HG03103 (cell line): Measurements from ENCODE around the gene CASP10.

Experiments
- ATAC-seq: cut with Tn5 transposase; IDR thresholded peaks from one replicate; pipeline ENCODE4 v1.9.1; 2021; ENCODE audit warnings: low read depth; ENCODE audit not compliant: unreplicated experiment

CASP10 gene

DNA sequence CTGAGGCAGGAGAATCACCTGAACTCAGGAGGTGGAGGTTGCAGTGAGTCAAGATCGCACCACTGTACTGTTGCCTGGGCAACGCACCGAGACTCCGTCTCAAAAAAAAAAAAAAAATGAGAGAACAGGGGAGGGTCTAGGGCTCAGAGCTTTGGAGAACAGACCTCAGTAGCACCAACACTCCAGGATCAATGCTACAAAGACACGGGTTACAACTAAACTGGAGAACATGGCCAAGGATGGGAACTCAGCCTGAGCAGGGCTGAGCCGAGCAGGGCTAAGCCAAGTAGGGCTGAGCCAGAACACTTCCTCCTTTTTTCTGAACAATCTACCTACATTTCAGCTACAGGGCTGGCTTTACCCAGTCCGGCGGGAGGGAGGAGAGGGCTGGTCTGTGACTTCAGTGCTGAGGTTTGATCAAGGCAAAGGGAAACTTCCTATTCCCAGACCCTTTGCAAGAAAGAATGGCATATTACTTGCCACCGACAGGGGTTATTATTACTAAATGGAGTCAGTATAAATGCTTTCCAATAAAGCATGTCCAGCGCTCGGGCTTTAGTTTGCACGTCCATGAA is 74.5 kb downstream of the CASP10 start:
- peak; percentile 46 for ATAC-seq

DNA sequence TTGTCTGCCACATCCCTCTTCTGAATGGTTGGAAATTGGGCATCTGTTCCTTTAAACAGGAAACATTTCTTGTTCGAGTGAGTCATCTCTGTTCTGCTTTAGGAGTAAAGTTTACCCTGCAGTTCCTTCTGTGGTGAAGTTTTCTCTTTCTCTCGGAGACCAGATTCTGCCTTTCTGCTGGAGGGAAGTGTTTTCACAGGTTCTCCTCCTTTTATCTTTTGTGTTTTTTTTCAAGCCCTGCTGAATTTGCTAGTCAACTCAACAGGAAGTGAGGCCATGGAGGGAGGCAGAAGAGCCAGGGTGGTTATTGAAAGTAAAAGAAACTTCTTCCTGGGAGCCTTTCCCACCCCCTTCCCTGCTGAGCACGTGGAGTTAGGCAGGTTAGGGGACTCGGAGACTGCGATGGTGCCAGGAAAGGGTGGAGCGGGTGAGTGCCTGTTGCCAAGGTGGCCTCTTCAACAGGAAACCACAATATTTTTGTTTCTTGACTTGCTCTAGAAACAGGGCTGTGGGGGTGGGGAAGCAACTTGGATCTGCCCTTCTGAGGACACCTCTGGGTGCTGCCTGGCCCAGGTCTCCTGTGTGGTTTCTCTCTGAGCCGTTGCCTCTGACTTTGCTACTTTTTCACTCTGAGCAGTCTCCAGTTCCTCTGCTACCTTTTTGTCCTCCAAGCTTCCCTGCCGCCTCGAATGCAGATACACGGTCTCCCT is 75.2 kb downstream of the CASP10 start:
- peak; percentile 50 for ATAC-seq

DNA sequence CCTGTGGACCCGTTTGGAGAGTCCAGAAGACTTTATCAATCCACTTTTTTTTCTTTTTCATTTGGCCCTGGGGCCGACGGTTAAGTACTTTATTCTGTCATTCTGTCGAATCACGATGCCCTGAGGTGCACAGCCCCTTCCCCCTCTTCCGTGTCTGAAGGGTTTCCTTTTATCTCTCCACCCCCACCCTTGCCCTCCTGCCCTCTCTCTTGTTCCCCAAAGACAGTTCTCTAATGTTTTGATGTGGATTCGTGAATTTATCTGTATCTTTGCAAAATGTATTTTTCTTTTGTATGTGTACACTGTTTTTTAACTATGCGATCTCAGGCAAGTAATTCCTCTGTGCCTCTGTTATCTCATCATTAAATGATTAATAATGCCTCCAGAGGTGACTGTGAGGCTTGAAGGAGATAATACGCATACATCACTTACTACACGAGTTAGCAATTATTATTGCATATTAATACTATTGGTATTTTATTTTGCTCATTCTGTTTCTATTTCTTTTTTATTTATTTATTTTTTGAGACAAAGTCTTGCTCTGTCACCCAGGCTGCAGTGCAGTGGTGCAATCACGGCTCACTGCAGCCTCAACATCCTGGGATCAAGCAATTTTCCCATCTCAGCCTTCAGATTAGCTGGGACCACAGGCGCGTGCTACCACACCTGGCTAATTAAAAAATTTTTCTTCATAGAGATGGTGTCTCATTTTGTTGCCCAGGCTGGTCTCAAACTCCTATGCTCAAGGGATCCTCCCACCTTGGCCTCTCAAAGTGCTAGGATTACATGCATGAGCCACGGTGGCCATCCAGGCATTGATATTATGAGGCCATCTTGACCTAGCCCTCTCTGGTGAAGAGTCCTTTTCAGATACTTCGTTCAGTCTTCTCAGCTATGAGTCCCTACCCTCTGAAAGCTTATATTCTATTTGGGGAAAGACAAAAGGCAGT is 76.0 kb downstream of the CASP10 start:
- peak; percentile 1 for ATAC-seq

DNA sequence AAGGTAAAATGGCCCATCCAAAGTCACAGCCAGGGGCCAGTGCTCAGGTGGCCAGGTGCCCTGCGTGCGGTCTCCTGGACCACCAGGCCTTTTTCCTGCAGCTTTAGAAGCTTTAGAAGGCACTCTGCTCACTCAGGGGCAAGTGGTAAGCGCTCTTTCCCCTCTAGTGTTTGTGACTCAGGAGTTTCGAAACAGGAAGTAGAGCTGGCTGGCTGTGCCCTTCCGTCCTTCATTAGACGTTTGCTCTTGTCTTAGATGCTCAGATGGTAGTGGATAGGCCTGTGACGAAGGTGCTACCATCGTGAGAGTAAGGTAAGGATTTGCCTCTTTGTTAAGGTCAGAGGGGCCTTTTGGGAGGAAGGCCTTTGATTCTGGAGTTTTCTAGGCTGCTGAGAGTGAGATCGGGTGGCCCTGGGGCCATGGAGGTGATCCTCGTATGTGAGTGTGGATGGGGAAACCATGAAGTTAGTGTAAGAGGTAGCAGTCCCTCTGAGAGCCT is 77.4 kb downstream of the CASP10 start, which contains the start of gene CASP8:
CASP8 (plus strand) TSS at position 235 of the 499 bp plus-strand sequence. CDS start 5,951 bp downstream, outside the sequence.
- no peak for ATAC-seq

DNA sequence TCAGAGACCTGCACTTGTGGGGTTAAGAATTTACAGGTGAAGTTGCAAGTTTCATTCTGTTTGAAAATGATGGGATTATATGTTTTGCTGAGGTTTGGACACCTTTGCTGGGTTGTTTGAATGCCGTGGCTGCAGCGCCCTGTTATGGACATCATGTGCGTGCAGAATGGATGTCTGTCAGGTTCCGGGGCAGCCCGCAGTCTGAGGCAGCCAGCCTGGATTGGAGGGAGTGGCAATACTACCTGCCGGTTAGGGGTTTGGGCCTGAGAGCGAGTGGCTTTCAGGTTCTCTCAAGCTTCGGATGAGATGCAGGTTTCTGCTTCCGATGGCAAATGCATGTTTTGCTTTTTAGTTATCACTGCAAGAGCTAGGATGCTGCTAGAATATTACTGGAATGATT is 78.5 kb downstream of the CASP10 start:
- no peak for ATAC-seq

DNA sequence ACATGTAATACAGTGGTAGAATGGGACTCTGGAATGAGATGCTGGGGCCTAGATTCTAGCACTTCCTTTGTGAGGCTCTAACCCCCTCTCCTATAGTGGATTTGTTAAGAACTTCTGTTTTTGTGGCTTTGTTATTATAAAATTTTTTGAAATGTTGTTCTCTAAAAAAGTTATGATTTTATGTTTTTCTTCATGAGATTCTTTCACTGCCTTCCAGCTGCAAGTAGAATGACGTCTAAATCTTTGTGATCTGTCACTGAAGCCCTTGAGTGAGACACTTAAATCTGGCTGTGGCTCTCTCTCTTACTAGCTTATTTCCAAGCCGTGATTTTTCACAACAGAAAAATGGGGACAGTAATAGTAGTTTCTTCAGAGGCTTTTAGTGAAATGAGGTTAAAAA is 79.0 kb downstream of the CASP10 start:
- ATAC-seq = no peak

DNA sequence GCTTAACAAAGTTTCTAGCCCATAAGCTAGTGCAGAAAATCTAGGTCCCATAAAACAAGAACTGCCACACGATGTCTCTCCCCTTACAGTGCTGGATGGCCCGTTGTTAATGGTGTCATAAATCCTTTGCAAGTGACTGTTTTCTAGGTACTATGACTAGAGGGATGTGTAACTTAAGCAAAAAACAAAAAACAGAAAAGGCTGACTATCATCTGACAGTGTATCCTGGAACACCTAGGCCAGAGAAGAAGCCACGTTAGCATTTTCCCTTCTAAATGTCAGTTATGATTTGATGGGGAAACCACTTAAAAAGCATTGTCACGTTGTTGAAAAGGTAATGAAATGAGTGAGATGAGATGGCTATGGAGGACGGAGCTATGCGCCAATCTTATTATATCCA is 79.8 kb downstream of the CASP10 start:
- no peak for ATAC-seq

DNA sequence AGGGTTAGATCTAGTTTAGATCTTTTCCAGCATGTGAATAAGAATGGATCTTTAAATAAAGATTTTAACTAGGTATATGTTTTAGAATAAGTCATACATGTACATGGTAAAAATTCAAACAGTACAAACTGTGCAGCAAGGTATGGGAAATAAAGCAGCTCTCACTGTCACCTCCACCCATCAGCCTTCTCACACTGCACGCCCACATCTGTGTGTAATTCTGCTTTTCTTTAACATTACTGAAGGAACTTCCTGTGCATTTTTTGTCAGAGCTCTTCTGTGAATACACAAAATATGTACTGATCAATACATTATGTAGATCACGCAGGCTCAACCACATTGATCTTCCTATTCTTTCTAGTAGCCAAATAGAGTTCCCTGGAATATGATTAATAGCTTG is 80.8 kb downstream of the CASP10 start:
- no peak for ATAC-seq

DNA sequence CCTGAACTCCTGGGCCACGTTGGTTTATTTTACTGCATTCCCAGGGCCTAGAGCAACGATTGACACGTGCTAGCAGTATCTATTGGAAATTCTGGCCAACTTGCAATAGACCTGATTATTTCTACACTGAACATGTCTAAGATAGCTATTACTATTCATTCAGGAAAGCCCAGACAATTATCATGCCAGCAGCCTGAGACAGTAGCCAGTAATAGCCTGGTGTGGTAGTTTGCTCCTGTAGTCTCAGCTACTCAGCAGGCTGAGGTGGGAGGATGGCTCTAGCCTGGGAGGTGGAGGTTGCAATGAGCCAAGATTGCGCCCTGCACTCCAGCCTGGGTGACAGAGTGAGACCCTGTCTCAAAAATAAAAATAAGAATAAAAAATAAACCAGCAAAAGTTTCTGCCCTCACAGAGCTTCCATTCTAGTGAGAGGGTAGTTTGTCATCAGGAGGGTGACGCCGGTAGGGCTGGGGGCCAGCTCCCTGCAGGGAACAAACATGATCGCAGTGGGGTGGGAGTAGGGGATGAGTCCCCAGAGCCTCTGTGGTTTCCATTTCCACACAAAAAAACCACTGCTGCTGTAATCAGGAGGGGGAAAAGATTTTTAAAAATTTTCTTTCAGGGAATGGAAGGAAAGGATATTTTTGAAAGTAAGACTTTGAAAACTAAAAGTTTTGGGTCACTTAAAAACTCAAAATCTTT is 81.7 kb downstream of the CASP10 start:
- no peak for ATAC-seq

DNA sequence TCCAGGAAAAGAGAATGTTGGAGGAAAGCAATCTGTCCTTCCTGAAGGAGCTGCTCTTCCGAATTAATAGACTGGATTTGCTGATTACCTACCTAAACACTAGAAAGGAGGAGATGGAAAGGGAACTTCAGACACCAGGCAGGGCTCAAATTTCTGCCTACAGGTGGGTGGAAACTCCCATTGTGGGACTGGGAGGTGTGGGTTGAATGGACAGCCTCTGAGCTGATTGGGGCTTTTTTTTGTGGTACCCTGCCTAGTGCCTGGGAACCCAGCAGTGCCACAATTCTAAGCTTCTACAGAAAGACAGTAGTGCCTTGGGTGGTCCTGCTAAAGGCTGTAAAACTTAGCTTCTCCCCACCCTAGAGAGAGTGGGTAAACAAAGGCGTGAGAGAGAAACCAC is 83.7 kb downstream of the CASP10 start:
- no peak for ATAC-seq

DNA sequence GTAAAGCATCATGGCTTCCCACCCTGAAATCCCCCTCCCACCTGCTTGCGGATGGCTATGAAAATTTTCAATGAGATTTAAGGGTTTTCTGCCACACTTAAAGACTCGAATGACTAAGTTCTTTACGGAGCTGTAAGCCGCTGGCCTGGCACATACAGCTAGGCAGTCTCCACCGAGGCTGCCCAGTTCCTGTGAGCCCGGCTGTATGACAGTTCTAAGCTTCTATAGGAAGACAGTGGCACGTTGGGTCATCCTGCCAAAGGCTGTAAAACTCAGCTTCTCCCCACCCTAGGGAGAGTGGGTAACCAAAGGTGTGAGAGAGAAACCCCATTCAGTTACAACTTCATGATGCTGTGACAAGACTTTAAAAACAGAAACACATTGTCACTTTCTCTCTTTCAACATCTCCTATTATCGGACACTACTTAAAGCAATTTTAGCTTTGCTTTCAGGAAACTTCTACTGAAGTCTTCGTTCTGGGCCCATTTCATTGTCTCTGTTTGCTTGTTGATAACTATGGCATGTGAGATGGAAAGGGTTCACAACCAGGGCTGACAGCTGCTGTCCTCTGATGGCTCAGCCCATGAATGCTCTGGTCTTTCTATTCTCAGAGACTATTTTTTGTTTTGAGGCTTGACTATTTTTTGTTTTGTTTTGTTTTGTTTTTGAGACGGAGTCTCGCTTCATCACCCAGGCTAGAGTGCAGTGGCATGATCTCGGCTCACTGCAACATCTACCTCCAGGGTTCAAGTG is 84.5 kb downstream of the CASP10 start:
- no peak for ATAC-seq

DNA sequence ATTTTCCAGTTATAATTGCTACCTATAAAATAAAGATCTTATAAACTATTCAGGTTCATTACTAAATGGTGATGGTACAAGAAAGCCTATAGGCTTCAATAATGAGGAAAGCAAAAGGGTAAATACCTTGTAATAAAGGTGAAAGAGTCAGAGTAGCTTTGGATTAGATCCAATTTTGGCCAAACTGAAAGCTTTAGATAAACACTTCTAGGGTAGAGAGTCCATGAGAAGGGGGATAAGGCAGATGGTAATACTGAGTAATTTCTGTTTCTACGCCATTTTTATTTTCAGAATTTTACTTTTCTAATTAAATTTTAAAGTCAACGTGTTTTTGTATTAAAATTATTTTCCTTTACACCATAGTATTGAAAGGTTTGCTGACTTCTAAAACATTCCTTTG is 86.8 kb downstream of the CASP10 start:
- ATAC-seq = no peak

DNA sequence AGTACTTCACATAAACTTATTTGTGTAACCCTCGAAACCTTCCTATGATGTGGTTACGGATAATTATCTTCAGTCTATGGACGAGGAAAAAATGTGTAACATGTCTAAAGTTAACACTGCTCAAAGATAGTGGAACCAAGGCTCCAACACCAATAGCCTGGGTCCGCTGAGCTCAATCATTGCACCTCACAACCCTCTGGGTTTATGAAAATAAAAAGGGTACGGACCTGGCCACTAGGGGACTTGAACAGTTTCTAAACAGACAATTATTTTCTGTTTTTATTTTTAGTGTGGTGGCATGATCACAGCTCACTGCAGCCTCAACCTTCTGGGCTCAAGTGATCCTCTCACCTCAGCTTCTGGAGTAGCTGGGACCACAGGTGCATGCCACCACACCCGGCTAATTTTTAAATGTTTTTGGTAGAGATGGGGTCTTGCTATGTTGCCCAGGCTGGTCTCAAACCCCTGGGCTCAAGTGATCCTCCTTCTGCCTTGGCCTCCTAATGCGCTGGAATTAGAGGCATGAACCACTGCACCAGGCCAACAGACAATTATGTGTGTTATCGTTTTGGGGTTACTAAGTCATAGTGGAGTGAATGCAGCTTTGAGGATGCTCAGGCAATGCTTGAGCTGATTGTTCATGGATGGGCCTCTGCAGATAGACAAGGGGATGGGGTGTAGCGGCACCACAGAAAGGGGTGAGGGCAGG is 87.5 kb downstream of the CASP10 start:
- no peak for ATAC-seq

DNA sequence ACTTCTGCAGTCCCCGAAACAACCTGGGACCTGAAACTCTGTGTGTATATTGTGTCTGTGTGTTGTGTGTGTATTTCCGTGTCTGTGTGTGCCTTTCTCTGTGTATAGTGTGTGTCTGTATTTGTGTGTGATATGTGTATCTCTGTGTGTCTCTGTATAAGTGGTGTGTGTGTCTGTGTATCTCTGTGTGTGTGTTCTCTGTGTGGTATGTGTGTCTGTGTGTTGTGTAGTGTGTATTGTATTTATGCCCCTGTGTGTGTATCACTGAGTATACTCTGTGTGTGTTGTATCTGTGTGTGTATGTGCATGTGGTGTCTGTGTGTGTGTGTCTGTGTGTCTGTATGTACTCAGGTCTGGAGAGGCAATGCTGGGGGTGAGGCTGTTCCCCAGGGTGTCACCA is 89.0 kb downstream of the CASP10 start:
- ATAC-seq = no peak

DNA sequence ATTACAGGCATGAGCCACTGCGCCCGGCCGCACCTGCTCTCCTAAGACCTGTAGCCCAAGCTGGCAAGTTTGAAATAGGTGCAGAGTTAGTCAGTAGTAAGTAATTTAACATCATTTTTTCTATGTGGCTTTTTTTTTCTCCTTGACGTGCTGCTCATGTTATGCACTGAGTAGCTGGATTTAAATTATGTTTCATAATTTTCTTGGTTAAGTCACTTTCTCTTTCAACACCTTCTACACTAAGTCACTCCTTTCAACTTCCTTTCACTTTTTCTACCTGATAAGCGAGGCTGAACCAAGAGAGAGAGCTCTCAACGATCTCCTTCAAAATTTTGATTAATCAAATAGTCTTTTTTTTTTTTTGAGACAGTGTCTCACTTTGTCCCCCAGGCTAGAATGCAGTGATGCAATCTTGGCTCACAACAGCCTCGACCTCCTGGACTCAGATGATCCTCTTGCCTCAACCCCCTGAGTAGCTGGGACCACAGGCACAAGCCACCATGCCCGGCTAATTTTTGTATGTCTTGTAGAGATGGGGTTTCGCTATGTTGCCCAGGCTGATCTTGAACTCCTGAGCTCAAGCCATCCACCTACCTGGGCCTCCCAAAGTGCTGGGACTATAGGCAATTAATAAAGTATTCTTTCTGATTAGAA is 90.5 kb downstream of the CASP10 start:
- ATAC-seq = no peak

DNA sequence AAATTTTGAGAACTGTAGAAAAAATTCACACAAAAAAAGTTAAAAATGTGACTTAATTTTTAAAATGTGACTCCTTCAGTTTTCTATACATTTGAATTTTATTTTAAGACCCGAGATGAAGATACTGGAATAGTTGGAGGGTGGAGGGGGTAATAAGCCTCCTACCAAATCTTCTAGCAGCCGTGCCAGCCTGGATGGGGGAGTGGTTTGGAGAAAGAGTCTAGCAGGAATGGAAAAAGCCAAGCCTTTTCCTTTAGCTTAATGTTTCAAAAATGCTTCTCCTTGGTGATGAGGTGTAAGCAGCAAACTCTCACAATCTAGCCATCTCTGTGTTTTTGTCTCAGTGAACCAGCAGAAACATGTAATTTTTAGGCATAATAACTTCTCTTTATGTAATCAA is 92.1 kb downstream of the CASP10 start:
- ATAC-seq = no peak

DNA sequence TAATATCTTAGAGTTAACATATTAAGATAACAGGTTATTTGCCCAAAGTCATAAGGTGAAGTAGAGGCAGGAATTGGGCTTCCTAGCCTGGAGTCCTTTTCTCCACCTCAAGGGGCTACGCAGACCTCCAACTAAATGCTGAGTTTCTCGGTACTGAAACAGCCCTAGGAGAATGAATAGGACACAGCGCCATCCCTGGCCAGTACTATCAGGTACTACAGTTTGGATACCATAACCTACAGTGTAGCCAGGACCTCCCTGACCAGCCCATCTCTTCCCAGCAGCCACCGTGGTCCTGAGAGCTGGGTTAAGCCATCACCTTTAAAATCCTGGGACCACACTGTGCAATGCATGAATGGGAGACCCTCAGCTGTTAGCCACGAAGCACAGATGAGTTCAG is 93.0 kb downstream of the CASP10 start:
- ATAC-seq = no peak

DNA sequence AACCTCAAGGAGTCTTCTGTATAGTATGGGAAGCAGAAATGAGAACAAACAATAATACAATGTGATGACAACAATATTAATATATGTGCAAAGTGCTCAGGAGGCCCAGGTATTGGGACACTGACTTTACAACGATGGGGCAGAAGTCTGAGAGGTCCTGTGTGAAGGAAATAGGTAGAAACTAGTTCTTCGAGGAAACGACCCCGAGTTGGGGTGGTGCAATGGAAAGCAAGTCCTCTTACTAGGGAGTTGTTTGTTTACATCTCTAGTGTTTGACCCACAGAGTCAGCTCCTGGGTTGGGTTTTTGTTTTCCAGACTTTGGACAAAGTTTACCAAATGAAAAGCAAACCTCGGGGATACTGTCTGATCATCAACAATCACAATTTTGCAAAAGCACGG is 93.6 kb downstream of the CASP10 start:
- no peak for ATAC-seq
